Tibial nerve (tissue), 4 donors: ENCODE results near the gene SLC25A39.

Experiments
- CTCF ChIP-seq, 5 experiments: fragments of 200-600 bp in 3 of 5; fragments of 450-650 bp in 2 of 5; sonication (generic) in 3 of 5; IDR thresholded peaks; one replicate each; pipeline ENCODE4 v1.5.1; 2016 to 2019; ENCODE audit warnings: antibody characterized with exemption in 5 of 5, mild to moderate bottlenecking in 3 of 5, moderate library complexity in 2 of 5
- EP300 ChIP-seq, 2 donors: sonication (generic); formaldehyde crosslinking; IDR thresholded peaks; one replicate each; pipeline ENCODE4 v1.6.1; 2017; ENCODE audit warnings: antibody characterized with exemption in 2 of 2, mild to moderate bottlenecking in 1 of 2
- POLR2A ChIP-seq, 2 donors: fragments of 450-650 bp; IDR thresholded peaks; one replicate each; pipeline ENCODE4 v1.6.1; 2017; ENCODE audit warnings: antibody characterized with exemption in 2 of 2, mild to moderate bottlenecking in 2 of 2, moderate library complexity in 2 of 2

- TF ChIP-seq POLR2A (IDR thresholded peaks at IDR 0.05) (no peak), CTCF (IDR thresholded peaks at IDR 0.05) (no peak), EP300 (IDR thresholded peaks at IDR 0.05) (no peak)
Measured at GRCh38 chr17:44279346-44279665, 45.3 kb downstream of the SLC25A39 start.
